Testis (tissue), 2 donors: ENCODE data around the gene APOF.

Experiments
- POLR2A ChIP-seq: fragments of 450-650 bp; IDR thresholded peaks from one replicate; pipeline ENCODE4 v1.6.1; 2017; ENCODE audit warnings: antibody characterized with exemption, mild to moderate bottlenecking, moderate library complexity
- TF ChIP-seq, protein P1 (sequence below), 3 experiments: fragments of 450-650 bp in 2 of 3; fragments of 200-600 bp in 1 of 3; sonication (generic) in 1 of 3; IDR thresholded peaks; one replicate each; pipeline ENCODE4 v1.5.1; 2016 to 2019; ENCODE audit warnings: antibody characterized with exemption in 3 of 3, mild to moderate bottlenecking in 2 of 3, moderate library complexity in 1 of 3

DNA sequence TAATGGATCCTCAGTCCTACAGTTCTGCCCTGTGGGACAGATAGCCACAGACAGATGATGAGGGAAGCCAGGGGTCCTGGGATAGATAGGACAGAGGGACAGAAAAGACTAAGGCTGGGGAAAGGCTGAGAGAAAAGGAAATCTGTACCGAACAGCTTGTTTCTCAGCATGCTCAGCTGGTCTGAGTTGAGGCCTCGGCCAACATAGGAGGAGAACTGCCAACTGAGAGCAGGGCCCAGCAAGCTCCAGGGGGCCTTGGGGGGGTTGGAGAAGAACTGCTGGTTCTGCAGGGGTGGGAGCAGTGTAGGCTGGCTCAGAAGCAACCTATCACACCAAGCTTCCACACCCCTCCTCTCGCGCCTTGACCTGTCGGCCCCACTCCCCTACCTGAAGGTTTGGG, 13.9 kb downstream of the APOF start:
- TF ChIP-seq POLR2A, result no peak
- TF ChIP-seq, protein P1, sequence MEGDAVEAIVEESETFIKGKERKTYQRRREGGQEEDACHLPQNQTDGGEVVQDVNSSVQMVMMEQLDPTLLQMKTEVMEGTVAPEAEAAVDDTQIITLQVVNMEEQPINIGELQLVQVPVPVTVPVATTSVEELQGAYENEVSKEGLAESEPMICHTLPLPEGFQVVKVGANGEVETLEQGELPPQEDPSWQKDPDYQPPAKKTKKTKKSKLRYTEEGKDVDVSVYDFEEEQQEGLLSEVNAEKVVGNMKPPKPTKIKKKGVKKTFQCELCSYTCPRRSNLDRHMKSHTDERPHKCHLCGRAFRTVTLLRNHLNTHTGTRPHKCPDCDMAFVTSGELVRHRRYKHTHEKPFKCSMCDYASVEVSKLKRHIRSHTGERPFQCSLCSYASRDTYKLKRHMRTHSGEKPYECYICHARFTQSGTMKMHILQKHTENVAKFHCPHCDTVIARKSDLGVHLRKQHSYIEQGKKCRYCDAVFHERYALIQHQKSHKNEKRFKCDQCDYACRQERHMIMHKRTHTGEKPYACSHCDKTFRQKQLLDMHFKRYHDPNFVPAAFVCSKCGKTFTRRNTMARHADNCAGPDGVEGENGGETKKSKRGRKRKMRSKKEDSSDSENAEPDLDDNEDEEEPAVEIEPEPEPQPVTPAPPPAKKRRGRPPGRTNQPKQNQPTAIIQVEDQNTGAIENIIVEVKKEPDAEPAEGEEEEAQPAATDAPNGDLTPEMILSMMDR (IDR thresholded peaks at IDR 0.05), result no peak
